Skeletal muscle satellite cell (primary cell): ENCODE measurements around the gene SYNE1.

ENCODE experiments used
- H3K27me3 ChIP-seq: 2 replicates; pipeline ENCODE4 v1.7.0; 2013; ENCODE audit warnings: low read length; ENCODE audit not compliant: control insufficient read depth, insufficient read depth
- H3K36me3 ChIP-seq: 2 replicates; pipeline ENCODE4 v1.7.0; 2013; ENCODE audit warnings: mild to moderate bottlenecking, control low read depth, low read length; ENCODE audit not compliant: insufficient read depth
- H3K4me1 ChIP-seq: 2 replicates; pipeline ENCODE4 v1.7.0; 2013; ENCODE audit warnings: low read length; ENCODE audit not compliant: control insufficient read depth, insufficient read depth
- H3K4me2 ChIP-seq: 2 replicates; pipeline ENCODE4 v1.7.0; 2013; ENCODE audit warnings: mild to moderate bottlenecking, low read length
- H3K4me3 ChIP-seq: 2 replicates; pipeline ENCODE4 v1.7.0; 2013; ENCODE audit warnings: low read length
- H3K9ac ChIP-seq: 2 replicates; pipeline ENCODE4 v1.7.0; 2013; ENCODE audit warnings: mild to moderate bottlenecking, low read depth, low read length, moderate library complexity
- H3K9me3 ChIP-seq: replicated peaks from 2 replicates; pipeline ENCODE4 v1.7.0; 2013; ENCODE audit warnings: mild to moderate bottlenecking, control low read depth, low read length

The SYNE1 gene

GRCh38 chr6:152472325-152472724, 164.8 kb downstream of the SYNE1 start:
- Histone ChIP-seq H3K9ac (no peak overlapping the region), H3K4me3 (no peak overlapping the region), H3K36me3 (no peaks in the 10 kb centered on the region)

GRCh38 chr6:152471456-152472265, 165.5 kb downstream of the SYNE1 start:
- Histone ChIP-seq H3K4me3 (peak overlapping the region; percentile 61), H3K4me1 (peaks cover 7% of the 10 kb centered on the region), H3K4me2 (peak overlapping the region; percentile 76), H3K9ac (peak overlapping the region; percentile 32), H3K36me3 (no peaks in the 10 kb centered on the region), H3K9me3 (peaks cover 4% of the 10 kb centered on the region), H3K27me3 (no peaks in the 10 kb centered on the region)

More at GRCh38 chr6:152472325-152472724, 164.8 kb downstream of the SYNE1 start:
- Histone ChIP-seq H3K27me3 (no peaks in the 10 kb centered on the region), H3K4me1 (peaks cover 7% of the 10 kb centered on the region), H3K9me3 (peaks cover 4% of the 10 kb centered on the region), H3K4me2 (no peak overlapping the region)

- H3K36me3 ChIP-seq, result no peaks in the 10 kb centered on the region
- H3K9ac ChIP-seq, result peak overlapping the region; percentile 12
- H3K4me3 ChIP-seq, result peak overlapping the region; percentile 40
- no peaks in the 10 kb centered on the region for H3K9me3 ChIP-seq
- no peaks in the 10 kb centered on the region for H3K27me3 ChIP-seq
- peaks cover 19% of the 10 kb centered on the region for H3K4me1 ChIP-seq
- H3K4me2 ChIP-seq, result peak overlapping the region; percentile 72
Measured at GRCh38 chr6:152463164-152463563, 174.0 kb downstream of the SYNE1 start.

- Histone ChIP-seq H3K27me3 (no peaks in the 10 kb centered on the region), H3K9me3 (no peaks in the 10 kb centered on the region), H3K9ac (peak overlapping the region; percentile 12), H3K36me3 (no peaks in the 10 kb centered on the region), H3K4me2 (peak overlapping the region; percentile 72), H3K4me3 (peak overlapping the region; percentile 40), H3K4me1 (peaks cover 19% of the 10 kb centered on the region)
Measured at GRCh38 chr6:152462716-152463115, 174.4 kb downstream of the SYNE1 start.

- no peaks in the 10 kb centered on the region for H3K9me3 ChIP-seq
- H3K36me3 ChIP-seq, result no peaks in the 10 kb centered on the region
- H3K4me1 ChIP-seq, result peaks cover 19% of the 10 kb centered on the region
- no peaks in the 10 kb centered on the region for H3K27me3 ChIP-seq
- H3K4me2 ChIP-seq, result peak overlapping the region; percentile 12
- no peak overlapping the region for H3K9ac ChIP-seq
- no peak overlapping the region for H3K4me3 ChIP-seq
Measured at GRCh38 chr6:152461556-152461955, 175.6 kb downstream of the SYNE1 start.

GRCh38 chr6:152458648-152459644, 178.2 kb downstream of the SYNE1 start:
- H3K9ac ChIP-seq, result no peak overlapping the region
- no peaks in the 10 kb centered on the region for H3K9me3 ChIP-seq
- no peaks in the 10 kb centered on the region for H3K36me3 ChIP-seq
- H3K4me2 ChIP-seq, result peak overlapping the region; percentile 10
- H3K27me3 ChIP-seq, result no peaks in the 10 kb centered on the region
- H3K4me3 ChIP-seq, result no peak overlapping the region
- peaks cover 19% of the 10 kb centered on the region for H3K4me1 ChIP-seq

GRCh38 chr6:152457949-152458624, 179.1 kb downstream of the SYNE1 start:
- no peaks in the 10 kb centered on the region for H3K9me3 ChIP-seq
- H3K4me2 ChIP-seq, result peak overlapping the region; percentile 10
- peaks cover 19% of the 10 kb centered on the region for H3K4me1 ChIP-seq
- no peaks in the 10 kb centered on the region for H3K36me3 ChIP-seq
- H3K9ac ChIP-seq, result no peak overlapping the region
- H3K4me3 ChIP-seq, result no peak overlapping the region
- H3K27me3 ChIP-seq, result no peaks in the 10 kb centered on the region

- no peaks in the 10 kb centered on the region for H3K9me3 ChIP-seq
- no peak overlapping the region for H3K4me2 ChIP-seq
- H3K4me3 ChIP-seq, result no peak overlapping the region
- no peaks in the 10 kb centered on the region for H3K36me3 ChIP-seq
- no peaks in the 10 kb centered on the region for H3K27me3 ChIP-seq
- H3K9ac ChIP-seq, result no peak overlapping the region
- H3K4me1 ChIP-seq, result peaks cover 7% of the 10 kb centered on the region
Measured at GRCh38 chr6:152454003-152454402, 183.2 kb downstream of the SYNE1 start.

- no peaks in the 10 kb centered on the region for H3K27me3 ChIP-seq
- H3K9me3 ChIP-seq, result no peaks in the 10 kb centered on the region
- H3K36me3 ChIP-seq, result no peaks in the 10 kb centered on the region
- H3K9ac ChIP-seq, result no peak overlapping the region
- H3K4me1 ChIP-seq, result peaks cover 1% of the 10 kb centered on the region
- H3K4me3 ChIP-seq, result no peak overlapping the region
- no peak overlapping the region for H3K4me2 ChIP-seq
Measured at GRCh38 chr6:152453421-152453820, 183.7 kb downstream of the SYNE1 start.

GRCh38 chr6:152452639-152453038, 184.5 kb downstream of the SYNE1 start:
- Histone ChIP-seq H3K36me3 (no peaks in the 10 kb centered on the region), H3K9me3 (no peaks in the 10 kb centered on the region), H3K4me2 (no peak overlapping the region), H3K4me1 (no peaks in the 10 kb centered on the region), H3K4me3 (no peak overlapping the region), H3K27me3 (no peaks in the 10 kb centered on the region), H3K9ac (no peak overlapping the region)

GRCh38 chr6:152450519-152450918, 186.6 kb downstream of the SYNE1 start:
- H3K4me2 ChIP-seq, result no peak overlapping the region
- no peak overlapping the region for H3K9ac ChIP-seq
- no peaks in the 10 kb centered on the region for H3K36me3 ChIP-seq
- no peak overlapping the region for H3K4me3 ChIP-seq
- no peaks in the 10 kb centered on the region for H3K27me3 ChIP-seq
- no peaks in the 10 kb centered on the region for H3K4me1 ChIP-seq
- H3K9me3 ChIP-seq, result no peaks in the 10 kb centered on the region
